HFF-Myc (cell line): ENCODE data around the gene SAFB.

Source experiments
- DNase-seq: peaks from one replicate; pipeline ENCODE4 v3.0.0-alpha.2; 2011; ENCODE audit warnings: low read depth; ENCODE audit errors: extremely low read depth
- H3K4me3 ChIP-seq: replicated peaks from 2 replicates; pipeline ENCODE4 v1.5.1; 2011; ENCODE audit warnings: low read depth, mild to moderate bottlenecking, control low read depth, low read length
- TF ChIP-seq, protein P1 (sequence below): IDR thresholded peaks from 2 replicates; pipeline ENCODE4 v1.5.1; 2012; ENCODE audit warnings: mild to moderate bottlenecking, low read depth, low read length, control low read depth; ENCODE audit errors: missing control alignments

Gene SAFB

GRCh38 chr19:5705552-5705951, 82.7 kb downstream of the SAFB start:
- TF ChIP-seq, protein P1, sequence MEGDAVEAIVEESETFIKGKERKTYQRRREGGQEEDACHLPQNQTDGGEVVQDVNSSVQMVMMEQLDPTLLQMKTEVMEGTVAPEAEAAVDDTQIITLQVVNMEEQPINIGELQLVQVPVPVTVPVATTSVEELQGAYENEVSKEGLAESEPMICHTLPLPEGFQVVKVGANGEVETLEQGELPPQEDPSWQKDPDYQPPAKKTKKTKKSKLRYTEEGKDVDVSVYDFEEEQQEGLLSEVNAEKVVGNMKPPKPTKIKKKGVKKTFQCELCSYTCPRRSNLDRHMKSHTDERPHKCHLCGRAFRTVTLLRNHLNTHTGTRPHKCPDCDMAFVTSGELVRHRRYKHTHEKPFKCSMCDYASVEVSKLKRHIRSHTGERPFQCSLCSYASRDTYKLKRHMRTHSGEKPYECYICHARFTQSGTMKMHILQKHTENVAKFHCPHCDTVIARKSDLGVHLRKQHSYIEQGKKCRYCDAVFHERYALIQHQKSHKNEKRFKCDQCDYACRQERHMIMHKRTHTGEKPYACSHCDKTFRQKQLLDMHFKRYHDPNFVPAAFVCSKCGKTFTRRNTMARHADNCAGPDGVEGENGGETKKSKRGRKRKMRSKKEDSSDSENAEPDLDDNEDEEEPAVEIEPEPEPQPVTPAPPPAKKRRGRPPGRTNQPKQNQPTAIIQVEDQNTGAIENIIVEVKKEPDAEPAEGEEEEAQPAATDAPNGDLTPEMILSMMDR, result no peak
- H3K4me3 ChIP-seq, result no peak overlapping the region
- no peak for DNase-seq

GRCh38 chr19:5706876-5707573, 84.1 kb downstream of the SAFB start:
- TF ChIP-seq, protein P1, result no peak
- no peak for DNase-seq
- no peak overlapping the region for H3K4me3 ChIP-seq

DNA sequence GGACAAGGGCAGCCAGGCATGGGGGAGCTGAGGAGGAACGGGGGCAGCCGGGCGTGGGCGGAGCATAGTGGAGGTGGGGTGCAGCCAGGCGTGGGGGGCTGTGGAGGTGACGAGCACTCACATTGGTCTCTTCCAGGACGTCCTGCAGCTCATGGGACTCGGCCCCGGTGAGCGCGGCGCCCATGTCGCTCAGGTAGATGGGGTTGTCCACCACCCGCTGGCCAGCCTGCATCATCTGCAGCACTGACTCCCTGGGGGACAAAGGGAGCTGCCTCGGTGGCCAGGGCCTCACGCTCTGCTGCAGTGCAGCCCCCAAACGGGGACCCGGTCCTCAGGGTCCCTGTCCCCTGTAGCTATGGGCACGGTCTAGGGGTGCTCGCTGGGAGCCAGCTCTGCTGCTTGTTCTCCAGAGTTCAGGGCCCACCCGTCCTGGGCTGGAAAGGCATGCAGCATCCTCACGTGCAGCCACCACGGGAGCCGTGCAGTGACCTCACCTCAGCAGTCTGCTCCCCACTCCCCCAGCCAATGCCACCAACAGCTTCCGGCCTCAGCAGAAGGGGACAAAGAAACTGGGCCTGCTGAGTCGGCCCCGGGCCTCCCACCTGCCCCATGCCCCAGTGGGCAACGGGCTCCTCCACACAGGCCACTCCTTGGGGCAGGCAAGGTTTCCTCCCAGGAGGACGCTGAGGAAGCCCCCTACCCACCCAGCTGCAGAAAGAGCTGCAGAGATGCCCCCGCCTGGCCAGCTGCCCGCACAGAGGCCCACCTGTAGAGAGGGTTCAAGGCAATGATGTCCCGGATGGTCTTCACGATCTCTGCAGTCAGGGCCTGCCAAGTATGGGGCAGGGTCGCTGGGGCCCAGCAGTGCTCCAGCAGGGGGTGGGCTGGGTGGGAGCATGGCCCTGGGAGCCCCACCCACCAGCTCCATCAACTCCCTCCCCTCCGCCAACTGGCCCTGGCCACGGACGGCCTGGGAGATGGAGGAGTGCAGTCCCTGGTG, 85.0 kb downstream of the SAFB start:
- TF ChIP-seq, protein P1, result no peak
- no peak for DNase-seq
- no peak overlapping the region for H3K4me3 ChIP-seq

GRCh38 chr19:5711025-5711424, 88.1 kb downstream of the SAFB start:
- no peak overlapping the region for H3K4me3 ChIP-seq
- DNase-seq, result no peak
- TF ChIP-seq, protein P1, result no peak

GRCh38 chr19:5711713-5712161, 88.9 kb downstream of the SAFB start:
- TF ChIP-seq, protein P1, result no peak
- H3K4me3 ChIP-seq, result no peak overlapping the region
- DNase-seq, result no peak

DNA sequence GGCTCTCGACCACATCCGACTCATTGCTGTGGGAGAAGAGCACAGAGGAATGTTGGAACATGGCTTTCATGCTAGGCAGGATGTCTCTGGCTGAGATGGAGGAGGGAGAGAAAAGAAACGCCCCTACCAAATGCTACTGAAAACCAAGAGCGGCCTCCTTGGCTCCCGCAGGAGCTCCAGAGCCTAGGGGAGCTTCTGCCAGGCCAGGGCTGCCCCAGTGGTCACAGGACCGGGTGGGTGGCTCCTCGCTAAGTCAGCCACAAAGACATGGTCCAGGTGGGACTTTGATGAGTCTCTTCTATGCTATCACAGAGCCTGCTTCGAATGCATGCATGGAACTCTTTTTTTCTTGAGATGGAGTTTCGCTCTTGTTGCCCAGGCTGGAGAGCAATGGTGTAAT, 90.3 kb downstream of the SAFB start:
- TF ChIP-seq, protein P1, result no peak
- DNase-seq, result no peak
- no peak overlapping the region for H3K4me3 ChIP-seq
